COR-L47 (cell line): ENCODE results near the gene TMTC1.
"Not testable (repeated sequence)": the region's sequence is repeated elsewhere in the genome, so short reads cannot be mapped to it uniquely, and the experiment has no call there.

Experiments
- DNase-seq: peaks from one replicate; lab custom pipeline; 2025; lab: John Stamatoyannopoulos, UW

The TMTC1 gene

DNA sequence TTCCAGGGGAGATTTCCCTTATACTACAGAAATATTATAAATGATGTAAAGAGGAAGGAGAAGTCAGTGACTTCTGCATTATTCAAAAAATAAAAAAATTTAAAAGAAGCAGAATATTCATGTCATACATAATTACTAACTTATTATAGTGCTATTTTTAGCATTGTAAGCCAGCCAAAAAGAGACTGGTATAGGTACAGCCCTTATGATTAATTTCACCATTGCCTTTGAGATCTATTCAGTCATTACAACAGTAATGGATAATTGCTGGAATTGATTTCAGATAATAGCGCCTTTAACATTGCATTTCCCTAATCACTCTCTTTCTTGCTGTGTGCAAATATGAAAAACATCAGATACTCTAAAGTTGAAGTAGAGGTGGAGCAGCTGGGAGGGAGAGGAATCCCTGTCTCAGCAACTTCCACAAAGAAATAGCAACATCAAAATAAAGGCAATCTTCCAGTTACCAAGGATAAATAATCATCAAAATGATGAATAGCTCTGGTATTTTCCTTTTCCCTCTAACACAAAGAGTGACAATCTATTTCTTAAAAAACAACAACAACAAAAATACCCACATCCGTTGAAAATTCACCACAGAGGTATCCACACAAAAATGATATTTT lies 214.5 kb downstream of the TMTC1 start:
- no peak for DNase-seq

- DNase-seq: no peak
Observed at GRCh38 chr12:29566441-29566840, 217.3 kb downstream of the TMTC1 start.

DNA sequence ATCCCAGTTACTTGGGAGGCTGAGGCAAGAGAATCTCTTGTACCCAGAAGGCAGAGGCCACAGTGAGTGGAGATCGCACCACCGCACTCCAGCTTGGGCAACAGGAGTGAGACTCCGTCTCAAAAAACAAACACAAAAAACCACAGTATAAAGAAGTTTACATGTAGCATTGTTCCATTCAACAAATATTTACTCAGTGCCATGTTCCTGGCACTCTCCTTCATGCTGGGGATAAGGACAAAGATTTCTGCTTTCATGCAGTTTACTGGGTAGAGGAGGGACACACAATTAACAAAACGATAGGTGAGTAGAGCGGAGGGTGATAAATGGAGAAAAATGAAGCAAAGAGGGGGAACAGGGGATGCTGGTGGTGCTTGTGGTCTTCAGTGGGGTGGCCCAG lies 218.0 kb downstream of the TMTC1 start:
- DNase-seq: no peak

DNA sequence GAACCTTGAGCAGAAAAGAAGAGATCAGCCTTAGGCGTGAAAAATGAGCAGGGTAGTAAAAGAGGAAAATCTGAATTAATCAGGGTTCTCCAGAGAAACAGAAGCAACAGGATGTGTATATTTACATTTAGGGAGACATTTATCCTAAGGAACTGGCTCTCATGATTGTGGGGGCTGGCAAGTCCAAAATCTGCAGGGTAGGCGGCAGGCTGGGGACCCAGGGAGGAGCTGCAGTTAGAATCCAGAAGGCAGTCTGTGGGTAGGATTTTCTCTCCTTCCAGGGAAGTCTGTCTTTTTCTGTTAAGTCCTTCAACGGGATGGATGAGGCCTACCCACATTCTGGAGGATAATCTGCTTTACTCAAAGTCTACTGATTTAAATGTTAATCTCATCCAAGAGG lies 218.8 kb downstream of the TMTC1 start:
- DNase-seq: no peak

GRCh38 chr12:29563636-29564035 lies 220.1 kb downstream of the TMTC1 start:
- no peak for DNase-seq

GRCh38 chr12:29563071-29563470 lies 220.7 kb downstream of the TMTC1 start:
- no peak for DNase-seq

DNA sequence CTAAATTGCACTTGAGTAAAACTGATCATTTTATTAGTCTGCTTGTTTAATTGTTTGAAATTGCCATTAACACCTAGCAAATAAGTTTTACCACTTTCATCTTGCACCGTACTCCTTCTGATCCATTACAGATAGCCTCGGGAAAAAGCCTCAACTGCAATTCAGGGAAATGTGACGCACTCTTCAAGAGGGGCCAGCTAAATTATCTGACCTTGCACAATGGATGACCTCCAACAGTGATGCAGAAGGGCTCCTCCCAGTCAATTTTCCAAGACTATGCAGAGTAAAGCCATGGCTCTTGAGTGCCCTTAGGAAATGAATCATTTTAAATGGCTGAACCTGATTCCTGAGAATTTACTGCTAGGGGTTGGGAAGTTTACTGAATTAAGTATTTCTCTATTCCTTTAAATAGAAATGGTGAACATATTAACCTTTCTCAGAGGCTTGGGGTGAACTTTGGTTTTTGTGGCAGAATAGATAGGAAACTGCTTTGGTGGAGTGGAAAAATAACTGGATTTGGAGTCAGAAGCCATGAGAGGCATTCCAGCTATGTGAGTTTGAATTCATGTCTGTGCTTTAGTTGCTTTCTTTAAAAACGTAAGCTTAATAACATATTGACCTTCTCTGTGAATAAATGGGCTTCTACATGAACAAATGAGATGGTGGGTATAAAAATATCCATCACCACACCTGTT lies 221.5 kb downstream of the TMTC1 start:
- no peak for DNase-seq

DNA sequence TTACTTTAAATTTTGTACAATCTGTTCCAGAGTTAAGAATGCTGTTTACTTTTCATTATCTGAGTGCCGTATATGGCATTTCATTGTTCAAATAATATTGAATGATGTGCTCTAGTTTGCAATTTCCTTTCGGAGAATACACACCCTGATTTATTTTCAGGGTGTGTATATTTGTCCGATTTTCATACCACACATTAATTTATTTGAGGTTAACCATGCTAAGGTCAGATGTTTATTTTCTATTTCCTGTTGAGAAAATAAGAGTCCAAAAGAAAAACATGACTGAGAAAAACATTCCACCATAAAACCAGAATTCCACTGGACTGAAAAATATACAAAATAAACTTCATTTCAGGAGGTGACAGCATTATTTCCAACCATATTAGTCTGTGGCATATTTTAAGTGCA lies 222.1 kb downstream of the TMTC1 start:
- DNase-seq: no peak

DNA sequence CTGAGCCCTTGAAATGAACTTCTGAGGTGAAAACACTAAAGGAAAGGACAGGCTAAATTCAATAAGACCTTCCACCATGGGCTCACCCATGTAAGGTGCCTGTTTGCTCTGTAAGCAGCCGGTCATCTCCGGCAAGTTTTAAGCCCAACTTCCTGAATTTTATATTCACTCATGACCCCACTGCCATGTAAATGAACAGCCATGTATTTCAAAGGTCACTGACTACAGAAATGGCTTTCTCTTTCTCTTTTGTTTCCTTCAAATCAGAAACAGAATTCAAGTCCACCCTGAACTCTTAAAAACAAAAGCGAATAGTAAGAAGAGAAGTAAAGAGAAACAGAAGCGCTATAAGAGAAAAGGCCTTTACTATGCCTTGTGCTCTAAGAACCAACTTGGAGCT lies 224.5 kb downstream of the TMTC1 start:
- no peak for DNase-seq

- no peak for DNase-seq
Observed at GRCh38 chr12:29556363-29556762, 227.4 kb downstream of the TMTC1 start.

- not testable (repeated sequence) for DNase-seq
Observed at GRCh38 chr12:29555451-29555850, 228.3 kb downstream of the TMTC1 start.

DNA sequence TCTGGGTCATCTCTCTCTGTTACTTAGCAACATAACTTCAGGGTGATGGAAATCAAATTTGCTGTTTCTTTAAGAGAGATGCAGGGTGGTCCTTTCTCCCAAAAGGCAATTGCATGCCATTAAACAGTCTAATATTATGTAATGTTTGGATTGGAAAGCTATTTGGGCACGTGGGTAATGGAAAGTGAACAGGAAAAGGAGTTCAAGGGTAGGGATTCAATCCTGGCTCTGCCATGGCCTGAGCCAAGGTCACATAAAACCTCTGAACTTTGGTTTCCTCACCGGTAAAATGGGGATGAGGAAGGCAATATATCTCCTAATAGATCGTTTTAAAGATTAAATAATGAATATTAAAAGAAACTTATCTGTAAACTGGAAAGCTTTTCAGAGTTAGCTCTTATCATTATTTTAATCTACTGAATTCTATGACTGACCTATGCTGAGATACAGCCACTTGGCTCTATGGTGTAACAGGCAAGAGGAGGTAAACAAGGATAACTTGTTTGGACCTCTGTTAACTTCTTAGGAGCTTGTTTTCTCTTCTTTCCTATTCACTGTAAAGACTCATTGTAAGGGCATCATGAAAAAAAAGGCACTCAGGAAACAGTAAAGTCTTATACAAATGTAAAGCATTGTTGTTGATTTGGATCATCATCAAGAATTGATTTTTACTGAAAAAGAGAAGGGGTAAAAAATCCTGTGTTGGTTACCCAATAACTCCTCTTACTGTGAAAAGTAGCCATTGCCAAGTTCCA lies 230.6 kb downstream of the TMTC1 start:
- no peak for DNase-seq

DNA sequence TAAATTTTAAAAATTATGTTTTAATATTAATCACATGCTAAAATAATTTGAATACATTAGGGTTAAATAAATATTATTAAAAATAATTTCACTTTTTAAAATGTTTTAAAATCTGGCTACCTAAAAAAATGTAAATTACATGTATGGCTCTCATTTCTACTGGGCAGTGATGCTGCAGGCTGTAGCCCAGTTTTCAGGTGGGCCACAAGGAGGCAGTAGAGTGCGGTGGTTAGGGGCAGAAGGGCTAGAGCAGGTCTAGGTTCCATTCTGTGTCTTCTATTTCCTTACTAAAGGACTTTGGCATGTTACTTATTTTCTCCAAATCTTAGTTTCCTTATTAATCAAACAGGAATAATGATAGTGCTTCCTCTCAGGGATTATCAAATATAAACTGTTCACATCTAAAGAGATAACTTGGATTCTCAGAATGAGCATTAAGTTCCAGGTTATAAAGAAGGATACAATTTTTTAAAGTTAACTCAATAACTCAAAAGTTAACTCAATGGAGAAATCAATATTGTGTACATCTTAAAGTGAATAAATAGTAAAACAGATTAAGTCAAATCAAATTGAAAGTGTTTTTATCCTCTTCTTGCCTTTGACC lies 231.3 kb downstream of the TMTC1 start:
- DNase-seq: no peak

- no peak for DNase-seq
Observed at GRCh38 chr12:29551812-29552211, 231.9 kb downstream of the TMTC1 start.

GRCh38 chr12:29547864-29548263 lies 235.9 kb downstream of the TMTC1 start:
- no peak for DNase-seq

GRCh38 chr12:29547151-29547632 lies 236.6 kb downstream of the TMTC1 start:
- DNase-seq: no peak

DNA sequence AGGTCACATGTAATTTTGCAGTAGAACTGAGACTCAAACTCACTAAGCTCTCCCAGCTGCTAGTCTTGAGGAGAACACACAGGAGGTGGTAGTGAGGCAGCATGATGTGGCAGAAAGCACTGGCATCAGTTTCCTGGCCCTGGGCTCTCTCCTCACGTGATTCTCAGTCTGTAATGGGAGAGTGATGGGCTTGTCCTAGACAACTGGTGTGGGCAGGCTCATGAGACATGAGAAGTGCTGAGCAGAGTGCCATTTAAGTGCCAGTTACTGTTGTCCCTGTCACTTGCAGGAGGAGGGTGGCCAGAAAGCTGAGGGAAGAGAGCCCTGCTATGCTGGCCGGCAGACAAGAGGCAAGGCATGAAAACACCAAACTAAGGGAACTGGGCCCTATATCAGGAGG lies 237.7 kb downstream of the TMTC1 start:
- no peak for DNase-seq

DNA sequence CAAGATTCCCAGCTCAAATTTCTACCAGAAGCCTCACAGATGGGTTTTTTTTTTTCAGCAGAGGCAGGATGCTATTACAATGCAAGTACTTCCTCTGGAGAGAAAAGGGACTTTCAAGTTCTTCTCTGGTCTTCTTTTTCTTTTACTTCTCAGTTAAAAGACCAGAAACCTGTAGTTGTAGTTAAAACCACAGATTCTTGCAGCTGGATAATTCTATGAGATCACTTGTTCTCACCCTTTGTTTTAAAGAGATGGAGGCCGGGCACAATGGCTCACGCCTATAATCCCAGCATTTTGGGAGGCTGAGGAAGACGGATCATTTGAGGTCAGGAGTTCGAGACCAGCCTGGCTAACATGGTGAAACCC lies 238.7 kb downstream of the TMTC1 start:
- no peak for DNase-seq

- no peak for DNase-seq
Observed at GRCh38 chr12:29544428-29545101, 239.2 kb downstream of the TMTC1 start.

DNA sequence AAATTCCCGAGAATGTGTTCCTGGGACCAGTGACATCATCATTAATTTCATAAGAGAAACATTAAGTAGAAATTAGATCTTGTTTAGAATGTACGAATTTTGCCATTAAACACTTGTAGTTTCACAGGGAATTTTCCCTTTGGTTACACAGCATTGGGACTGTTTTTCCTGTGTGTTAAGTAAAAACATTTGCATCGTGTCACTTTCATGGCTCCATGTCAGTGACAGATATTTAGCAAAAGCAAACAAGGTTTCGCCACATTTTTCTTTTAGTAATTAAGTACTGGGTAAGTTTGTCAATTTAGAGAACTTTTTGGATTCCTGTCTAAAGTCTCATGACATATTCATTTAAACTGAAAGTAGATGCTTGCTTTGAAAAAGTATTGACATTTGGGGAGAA lies 240.7 kb downstream of the TMTC1 start:
- DNase-seq: no peak

GRCh38 chr12:29537298-29537697 lies 246.4 kb downstream of the TMTC1 start:
- DNase-seq: no peak

GRCh38 chr12:29534935-29535334 lies 248.8 kb downstream of the TMTC1 start:
- DNase-seq: no peak
